SH-SY5Y (cell line): ENCODE results near the gene VAV1.

Source experiments
- GATA2 ChIP-seq: IDR thresholded peaks from 2 replicates; pipeline ENCODE4 v1.6.1; 2011; ENCODE audit warnings: mild to moderate bottlenecking, low read depth, low read length
- GATA3 ChIP-seq: IDR thresholded peaks from 2 replicates; pipeline ENCODE4 v1.6.1; 2011; ENCODE audit warnings: low read depth, mild to moderate bottlenecking, low read length, moderate library complexity

DNA sequence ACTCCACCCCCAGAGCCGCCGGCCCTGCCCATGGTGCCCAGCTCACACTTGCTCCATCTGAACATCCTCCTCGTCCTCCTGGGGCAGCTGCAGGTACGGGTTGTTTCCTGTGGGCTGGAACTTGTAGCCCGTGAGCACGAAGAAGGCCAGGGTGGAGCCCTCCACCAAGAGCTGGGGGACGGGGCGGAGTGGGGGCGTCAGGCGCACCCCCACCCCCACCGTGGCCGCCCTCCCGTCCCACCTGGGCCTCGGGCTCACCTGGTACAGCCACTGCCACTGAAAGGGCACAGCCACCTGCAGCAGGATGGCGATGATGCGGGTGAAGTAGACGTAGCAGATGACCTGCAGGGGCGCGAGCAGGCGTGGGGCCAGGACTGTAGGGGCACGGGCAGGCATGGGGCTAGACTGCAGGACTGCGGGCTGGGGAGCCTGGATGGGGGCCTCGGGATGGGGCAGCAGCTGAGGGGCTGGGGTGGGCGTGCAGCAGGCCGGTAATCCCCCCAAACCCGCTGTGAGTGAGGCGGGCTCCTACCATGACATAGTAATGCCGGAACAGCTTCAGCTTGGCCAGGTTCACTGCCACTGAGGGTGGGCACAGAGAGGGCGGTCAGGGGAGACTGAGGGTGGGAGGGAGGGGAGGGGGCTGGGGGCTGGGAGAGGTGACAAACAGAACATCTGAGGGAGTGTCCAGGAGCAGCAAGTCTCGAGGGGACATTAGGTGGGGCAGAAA, 41.4 kb upstream of the VAV1 start:
- no peak for TF ChIP-seq GATA2
- TF ChIP-seq GATA3: no peak
